SHP77 (cell line): Measurements from ENCODE around the gene RASL11B.

Experiments used
- DNase-seq, 2 experiments: peaks; one replicate each; lab custom pipeline; 2025; lab: John Stamatoyannopoulos, UW

RASL11B gene

DNA sequence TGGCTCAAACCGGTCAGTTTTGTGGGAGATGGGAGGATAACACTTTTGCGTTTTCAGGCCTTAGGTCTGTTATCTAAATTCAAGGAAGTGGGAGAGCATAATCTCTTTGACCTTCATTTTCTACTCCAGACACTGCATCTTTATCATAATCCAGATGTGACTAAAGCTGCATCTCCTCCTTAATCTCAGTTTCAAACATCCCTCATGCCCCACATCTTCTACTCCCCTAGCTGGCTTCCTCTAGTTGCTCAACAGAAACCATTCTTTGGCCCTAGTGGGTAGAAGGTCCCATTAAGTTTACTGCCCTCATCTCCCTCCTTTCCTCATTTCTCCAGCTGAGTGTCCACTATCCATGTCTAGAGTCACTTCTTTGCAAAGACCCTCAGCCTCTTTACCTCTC is 18.8 kb upstream of the RASL11B start:
- no peak for DNase-seq

- no peak for DNase-seq
Measured at GRCh38 chr4:52843958-52844357, 18.2 kb upstream of the RASL11B start.

DNA sequence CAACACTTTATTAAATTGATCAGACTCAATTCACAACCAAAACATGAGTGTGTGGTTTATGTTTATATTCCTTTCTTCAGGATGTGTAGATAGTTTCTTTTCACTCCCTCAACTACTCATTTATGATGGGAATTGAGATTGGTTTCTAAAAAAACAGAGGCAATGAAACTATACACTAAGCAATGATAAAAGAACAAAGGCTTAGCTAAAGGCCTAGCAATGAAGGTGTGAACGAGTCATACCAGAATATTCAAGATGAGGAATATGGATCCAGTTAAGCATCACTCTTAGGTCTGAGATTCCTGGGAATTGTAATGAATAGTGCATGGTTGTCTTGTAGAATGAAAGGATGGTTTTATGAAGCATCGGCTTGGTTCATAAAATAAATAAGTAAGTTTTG is 17.5 kb upstream of the RASL11B start:
- no peak for DNase-seq

GRCh38 chr4:52846502-52846901 is 15.6 kb upstream of the RASL11B start:
- DNase-seq = no peak

DNA sequence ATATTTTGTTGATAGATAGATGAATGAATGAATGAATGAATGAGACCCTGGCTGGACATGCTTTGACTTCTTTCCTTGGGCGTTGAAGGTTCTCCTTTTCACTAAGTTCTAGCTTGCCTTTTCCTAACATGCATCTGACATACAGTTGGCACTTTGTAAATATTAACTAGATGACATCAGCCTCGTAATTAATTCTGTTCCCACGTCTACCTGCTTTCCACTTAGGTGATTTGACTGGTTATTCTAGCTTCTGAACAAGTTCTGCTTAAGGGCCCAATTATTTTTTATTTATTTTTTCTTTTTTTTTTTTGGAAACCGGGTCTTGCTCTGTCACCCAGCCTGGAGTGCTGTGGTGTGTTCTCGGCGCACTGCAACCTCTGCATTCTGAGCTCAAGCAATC is 13.9 kb upstream of the RASL11B start:
- DNase-seq = no peak

DNA sequence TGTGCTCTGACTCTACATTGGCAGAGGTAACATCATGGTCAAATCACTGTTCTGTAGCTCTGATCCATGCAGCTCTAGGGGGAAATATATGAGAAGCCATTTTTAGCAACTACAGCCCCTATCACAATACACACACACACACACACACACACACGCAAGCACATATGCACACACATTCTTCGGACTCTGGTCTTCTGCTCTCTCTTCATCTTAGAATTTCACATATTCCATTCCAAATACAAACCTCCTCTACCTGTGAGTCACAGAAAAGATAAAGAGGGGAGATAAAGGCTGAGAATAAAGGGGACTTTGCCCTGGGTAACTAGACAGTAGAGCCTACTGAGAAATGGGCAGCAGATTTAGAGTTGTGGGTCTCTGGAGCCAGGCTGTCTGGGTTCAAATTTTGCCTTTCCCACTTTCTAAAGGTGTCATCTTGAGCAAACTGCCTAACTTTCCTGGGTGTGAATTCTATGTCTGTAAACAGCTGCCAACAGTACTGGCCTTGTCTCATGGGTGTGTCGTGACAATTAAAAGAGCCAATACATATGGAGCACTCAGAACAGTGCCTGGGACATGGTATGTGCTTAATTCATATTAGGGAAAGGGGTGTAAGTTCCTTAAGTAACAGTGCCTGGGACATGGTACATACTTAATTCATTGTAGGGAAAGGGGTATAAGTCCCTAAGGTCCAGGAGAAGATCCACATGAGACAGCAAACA is 11.6 kb upstream of the RASL11B start:
- DNase-seq = no peak

DNA sequence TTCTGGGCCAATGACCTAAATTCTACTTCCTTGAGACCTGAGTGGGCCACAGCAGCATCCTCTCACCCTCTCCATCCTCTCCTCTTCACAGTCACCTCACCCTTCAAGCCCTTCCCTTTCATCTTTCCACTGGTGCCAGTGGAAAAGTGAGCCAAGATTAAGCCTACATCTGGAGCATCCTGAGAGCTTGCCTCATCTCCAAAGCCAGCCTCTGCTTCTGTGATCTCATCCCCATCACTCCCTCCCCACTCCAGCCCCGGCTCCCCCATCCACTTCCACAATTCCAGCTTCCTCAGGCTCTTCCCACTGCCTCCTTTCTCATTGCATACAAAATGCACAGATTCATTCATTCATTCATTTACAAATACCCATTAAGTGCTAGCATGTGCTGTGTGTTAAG is 10.1 kb upstream of the RASL11B start:
- no peak for DNase-seq

GRCh38 chr4:52852711-52853110 is 9.4 kb upstream of the RASL11B start:
- no peak for DNase-seq

GRCh38 chr4:52853351-52853750 is 8.8 kb upstream of the RASL11B start:
- no peak for DNase-seq

DNA sequence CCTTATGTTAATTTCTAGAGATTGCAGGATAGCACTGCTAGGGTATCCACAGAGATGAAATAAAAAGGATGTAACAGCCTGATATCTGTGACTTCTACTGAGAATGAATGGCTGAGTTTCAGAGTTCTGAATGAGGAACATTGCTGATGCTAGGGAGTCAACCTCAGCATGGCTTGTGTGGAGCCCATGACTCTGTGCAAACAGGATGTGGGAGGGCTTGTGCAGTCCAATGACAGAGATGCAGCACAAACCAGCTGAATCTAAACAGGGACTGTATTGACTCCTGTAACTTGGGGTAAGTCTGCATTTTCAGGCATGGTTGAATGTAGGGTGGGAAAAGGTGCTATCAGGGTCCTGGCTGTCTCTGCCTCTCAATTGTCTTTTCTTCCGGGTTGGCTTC is 5.3 kb upstream of the RASL11B start:
- DNase-seq = no peak

DNA sequence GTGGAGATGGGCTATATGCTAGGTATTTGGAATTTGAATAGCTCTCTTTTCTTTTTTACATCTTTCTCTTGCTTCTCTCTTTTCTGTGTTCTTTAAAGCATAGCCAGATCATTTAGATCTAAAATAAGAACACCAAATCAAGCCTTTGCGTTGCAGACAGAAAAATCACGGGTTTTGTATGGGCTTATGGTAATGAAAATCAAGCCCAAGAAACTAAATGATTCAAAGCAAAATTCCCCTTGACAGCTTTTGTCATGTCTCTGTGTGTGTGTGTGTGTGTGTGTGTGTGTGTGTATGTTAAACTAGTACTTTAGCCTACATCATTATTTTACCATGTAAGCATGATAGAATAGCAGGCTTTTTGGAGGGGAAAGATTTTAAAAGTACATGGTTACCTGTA is 1.8 kb upstream of the RASL11B start:
- no peak for DNase-seq

DNA sequence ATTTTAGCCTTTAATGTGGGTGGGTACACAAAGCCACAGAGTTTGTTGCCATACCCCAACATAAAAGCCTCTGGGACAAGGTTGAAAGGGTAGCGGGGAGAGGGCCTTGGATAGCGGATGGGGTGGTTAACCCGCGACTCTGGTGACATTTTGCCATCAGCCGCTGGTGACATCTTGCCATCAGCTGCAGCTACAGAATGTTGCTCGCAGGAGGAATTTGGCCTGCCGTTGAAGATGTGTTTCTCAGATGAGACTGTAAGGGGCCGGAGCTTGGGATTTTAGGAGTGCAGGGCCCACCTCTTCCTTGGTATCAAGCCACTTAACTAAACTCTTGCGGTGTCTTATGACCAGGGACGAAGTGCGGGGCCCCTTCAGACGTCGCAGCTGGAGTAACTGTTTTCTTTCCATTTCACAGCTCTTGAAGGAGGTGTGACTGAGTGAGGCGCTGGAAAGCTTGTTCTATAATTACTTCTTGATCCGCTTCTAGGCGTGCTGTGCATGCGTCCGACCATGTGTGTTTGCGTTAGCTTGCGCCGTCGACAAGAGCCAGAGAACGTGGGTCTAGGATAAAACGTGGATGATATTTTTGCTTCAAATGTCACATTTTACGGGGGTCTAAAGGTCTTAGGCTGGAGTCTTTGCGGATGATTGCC is 820 bp upstream of the RASL11B start:
- no peak for DNase-seq

DNA sequence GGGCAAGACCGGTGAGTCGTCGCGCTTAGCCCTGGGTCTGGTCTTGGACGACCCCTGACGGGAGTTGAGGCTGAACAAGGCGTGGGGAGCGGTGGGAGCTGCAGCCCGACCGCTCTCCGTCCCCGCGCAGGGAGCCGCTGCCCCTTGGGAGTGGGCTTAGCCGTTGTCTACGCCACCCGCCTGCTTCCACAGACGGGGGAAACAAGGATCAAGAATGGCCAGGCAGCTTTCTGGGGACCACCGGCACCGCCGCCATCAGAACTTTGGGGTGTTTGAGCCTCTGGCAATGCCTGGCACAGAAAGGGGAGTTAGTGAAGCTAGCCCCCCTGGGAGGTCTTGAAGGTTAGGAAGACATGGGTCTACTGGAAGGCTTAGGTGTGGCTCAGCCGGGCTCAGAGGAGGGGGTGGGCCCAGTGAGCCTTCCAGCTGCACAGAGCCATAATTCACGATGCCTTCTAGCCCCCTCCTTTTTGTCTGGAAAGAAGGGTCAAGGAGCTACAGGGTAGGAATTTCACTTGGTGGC is 583 bp downstream of the RASL11B start:
- no peak for DNase-seq

DNA sequence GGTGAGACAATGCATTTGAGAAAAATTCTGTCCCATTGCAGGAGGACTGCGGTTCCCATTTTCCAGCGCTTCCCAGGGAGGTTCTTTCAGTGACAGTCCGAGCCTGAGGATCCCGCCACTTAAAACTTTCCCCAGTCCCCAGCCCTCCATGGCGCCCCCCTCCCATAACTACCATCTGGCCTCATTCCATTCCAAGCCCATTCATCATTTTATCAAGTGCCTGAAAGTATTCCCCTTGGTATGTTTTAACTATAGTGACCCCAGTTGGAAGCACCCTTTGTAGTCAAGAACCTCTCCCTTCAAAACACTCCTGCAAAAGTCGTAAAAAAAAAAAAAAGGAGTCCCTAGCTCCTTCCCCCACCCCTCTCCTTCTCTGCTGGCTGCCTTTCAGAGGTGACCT is 1.2 kb downstream of the RASL11B start:
- no peak for DNase-seq

DNA sequence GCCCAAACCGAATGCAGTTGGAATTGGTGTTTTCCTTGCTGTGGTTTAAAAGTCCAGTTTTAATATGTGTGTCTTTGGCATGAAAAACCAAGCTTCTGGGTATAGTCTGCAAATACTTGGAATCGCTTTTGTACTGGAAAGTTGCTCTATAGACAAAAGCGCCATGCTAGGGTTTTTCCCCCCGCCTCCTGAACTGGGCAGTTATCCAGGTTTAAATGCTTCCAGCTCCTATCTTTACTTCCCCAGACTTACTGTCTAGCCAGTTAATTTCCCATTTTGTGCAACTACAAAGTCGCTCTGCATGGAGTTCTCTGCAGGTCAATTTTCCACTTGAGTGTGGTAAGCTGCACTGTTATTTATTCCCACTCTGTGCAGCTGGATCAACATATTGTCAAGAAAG is 2.7 kb downstream of the RASL11B start:
- no peak for DNase-seq

GRCh38 chr4:52865300-52865699 is 3.2 kb downstream of the RASL11B start:
- no peak for DNase-seq

DNA sequence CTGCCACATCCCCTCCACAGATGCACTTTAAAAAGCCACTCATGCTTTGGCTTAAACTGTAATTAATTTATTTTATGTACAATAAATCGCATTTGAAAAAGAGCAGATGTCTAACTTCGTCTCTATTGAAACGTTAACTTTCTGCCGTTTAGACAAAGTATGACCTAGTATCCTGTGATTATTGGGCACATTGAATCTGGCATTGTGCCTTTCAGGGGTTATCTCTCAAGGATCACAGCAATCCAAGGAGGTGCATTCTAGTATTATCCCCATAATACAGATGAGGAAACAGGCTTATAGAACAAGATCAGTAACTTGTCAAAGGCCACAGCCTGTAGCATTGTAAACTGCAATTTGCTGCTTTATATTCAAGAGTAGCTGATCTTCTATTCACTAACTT is 4.6 kb downstream of the RASL11B start:
- no peak for DNase-seq

DNA sequence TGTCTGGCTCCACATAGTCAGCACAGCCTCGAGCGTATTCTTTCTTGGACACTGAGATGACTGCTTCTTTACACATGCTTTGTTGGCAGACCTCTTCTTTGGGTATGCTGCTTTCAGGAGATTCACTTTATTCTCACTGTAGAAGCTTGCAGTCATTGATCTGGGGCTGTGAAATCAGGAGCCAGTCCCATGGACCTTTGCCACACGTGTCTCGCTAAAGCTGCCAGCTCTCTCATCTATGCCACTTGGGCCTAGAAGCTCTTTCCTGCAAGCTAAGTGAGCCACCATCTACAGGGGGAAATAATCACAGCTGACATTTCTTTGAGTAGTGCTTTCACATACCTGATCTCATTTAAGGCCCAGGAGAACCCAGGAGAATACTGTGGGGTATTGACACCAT is 5.0 kb downstream of the RASL11B start:
- no peak for DNase-seq

DNA sequence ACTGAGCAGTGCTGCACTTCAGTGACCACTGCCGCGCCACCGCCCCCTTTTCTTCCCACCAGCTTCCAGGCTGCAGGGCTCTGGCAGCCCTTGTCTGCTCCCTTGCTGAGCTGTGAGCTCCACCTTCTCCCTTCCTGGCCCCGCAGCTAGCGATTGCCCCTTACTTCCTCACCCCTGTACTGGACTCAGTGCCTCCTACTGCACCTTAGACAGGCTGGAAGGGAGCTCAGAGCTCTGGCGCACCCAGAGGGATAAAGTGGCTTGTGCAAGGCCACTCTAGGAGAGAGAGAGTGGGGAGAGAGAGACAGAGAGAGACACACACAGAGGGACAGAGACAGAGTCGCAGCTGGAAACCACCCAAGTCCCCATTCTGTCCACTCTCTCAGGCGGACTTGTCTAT is 6.0 kb downstream of the RASL11B start:
- peak; percentile 53 to 63 for DNase-seq

DNA sequence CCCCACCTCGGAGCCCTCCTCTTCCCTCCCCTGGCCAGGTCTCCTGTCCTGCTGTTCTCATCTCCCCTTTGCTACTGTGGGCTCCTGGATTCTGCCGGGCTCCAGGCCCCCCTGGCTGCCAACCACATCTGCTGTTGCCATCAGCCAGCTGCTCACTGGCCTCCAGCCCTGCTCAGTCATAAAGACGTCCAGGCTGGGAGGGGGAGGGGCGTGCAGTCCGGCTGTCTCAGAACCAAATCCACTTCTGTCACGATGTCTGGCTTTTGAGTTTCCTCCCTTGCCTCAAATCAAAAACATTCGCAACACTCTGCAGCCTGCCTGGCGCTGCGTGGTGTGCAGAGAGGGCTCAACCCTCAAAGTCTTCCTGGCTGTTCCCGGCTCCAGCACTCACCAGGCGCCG is 7.1 kb downstream of the RASL11B start:
- peak; percentile 45 to 86 for DNase-seq

GRCh38 chr4:52869656-52870055 is 7.5 kb downstream of the RASL11B start:
- no peak for DNase-seq

DNA sequence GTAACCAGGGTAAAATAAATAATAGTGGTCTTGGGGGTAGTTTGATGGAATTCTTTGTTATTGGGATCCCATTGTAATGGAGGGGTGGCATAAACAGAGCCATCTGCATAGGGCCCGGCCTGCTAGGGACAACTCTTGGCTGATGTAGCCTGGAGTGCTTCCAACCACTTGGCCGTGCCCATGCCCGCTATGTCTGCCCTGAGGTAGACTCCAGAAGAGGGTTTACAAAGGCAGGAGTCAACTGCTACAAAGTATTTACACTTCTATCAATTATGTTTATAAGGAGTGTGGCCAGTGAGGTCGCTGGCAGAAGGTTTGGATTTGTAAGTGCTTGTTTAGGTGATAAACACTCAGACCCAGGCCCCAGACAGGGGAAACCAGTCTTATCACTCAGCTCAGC is 8.1 kb downstream of the RASL11B start:
- DNase-seq = peak in 1 of 2 experiments; percentile 15

DNA sequence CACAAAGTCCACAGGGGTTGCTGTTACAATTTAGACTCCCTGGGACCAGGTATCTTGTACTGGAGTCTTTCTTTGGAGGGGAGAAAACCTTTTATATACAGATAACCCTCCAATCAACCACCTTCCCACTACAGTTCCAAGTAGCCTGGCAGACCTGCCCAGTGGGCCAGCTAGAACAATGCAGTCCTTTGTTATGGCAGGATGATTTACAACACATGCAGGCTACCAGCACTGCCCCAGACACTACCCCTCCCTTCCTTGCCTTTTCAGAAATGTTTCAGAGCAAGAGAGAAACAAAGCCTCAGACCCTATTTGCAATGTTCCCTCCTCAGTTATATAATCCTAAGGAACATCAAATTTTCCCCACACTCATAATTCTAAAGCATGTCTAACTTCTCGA is 11.1 kb downstream of the RASL11B start:
- no peak for DNase-seq

DNA sequence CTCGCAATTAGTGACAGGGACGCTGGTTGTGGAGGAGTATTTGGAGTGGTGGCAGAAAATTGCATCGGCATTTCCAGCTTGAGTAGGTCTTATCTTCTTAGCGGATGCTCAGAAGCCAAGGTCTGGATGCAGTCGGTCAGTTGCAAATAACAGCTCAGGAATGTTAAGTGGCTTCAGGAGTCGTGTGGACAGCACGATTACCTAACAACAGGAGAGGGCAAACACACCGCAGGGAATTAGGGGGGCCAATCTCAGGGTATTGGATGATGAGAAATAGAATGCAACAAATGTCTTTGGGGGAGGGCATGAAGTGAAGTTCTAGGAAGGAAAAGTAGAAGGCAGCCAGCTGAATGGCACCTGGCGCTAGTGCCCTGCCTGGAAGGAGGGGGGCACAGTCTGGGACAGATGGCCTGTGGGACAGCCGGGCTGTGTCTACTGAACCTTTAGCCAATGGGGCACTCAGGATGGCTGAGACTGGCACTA is 11.8 kb downstream of the RASL11B start:
- DNase-seq = no peak
